HG02623 (cell line): ENCODE data around the gene AK6.
"Not testable (repeated sequence)": the region's sequence is repeated elsewhere in the genome, so short reads cannot be mapped to it uniquely, and the experiment has no call there.

Source experiments
- ATAC-seq: cut with Tn5 transposase; IDR thresholded peaks from one replicate; pipeline ENCODE4 v1.9.1; 2021; ENCODE audit warnings: moderate library complexity; ENCODE audit not compliant: unreplicated experiment

The AK6 gene

DNA sequence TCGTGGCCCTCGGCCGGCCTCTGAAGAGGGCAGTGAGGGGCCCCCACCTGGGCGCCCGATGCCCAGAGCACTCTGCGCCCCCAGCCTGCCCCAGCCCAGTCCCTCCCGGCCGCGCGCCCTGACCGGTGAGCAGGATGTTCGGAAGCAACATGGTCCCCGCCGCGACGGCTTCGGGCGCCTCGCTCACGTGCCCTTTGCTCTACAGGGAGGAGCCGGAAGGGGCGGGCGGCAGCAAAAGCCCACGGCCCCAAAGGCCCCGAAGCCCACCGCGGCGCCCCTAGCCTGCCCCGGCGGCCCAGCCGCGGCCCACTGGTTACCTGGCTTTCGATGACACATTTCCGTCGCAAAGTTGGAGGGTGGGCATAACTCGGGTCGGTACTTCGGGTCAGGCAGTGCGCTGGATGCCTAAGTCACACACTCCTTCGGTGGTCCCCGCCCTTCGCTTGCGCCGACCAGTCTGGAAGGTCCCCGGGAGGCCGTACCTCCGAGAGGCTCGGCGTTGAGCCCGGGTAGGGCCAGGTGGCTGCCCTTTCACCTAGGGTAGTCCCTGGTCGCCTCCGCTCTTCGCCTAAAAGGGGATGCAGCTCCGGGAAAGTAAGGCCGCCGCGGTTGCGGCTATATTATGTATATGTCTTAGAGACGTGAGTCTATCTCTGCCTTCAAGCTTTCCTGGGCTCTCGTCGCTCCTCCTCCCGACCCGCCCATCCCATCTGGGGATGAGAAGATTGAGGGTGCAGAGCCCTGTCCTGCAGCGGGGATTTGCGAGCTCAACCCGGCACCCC, at the start of gene AK6, which contains the start of the genes RAD17 and TAF9:
Gene AK6, minus strand, starts transcription at position 181 of the 782 bp plus-strand sequence. Its CDS starts 30 bp downstream, at position 151.
Gene RAD17, plus strand, starts transcription at position 479 of the 782 bp plus-strand sequence. CDS start 2,391 bp downstream, outside the sequence.
Gene TAF9, minus strand, starts transcription at position 181 of the 782 bp plus-strand sequence. CDS start 3,783 bp downstream, outside the sequence.
- ATAC-seq: peak; percentile 91

DNA sequence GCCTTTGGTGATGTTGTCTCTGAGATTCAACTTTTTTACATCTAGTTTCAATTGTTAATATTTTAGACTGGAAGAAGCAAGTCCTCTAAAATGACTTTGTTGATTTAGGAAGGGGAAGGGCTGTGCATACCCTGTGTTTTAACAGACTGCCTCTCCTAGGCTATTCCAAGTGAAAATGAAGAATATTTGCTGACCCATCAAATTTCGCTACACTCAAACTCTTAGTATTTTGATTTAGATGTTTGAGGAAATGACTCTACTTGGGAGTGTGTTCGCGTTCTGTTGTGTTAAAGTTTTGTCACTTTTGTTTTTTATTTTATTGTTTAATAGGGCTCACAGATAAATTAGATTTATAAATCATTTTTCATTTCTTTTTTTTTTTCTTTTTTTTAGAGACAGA, 49.2 kb upstream of the AK6 start:
- ATAC-seq: no peak

DNA sequence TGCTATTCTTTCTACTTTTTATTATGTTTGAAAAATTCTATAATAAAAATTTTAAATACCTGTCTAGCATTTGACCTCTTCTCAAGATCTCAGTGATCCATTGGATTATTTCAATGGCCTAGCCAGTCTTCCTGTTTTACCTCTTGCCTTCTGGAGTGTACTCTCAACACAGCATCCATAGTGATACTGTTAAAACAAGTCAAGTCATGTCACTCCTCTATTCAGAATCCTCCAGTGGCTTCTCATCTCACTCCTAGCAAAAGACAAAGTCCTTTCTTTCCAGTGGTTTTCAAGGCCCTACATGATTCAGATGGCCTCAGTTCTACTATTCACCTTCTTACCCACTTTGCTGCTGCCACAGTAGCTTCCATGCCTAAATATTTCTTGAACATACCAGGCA, 47.4 kb upstream of the AK6 start:
- ATAC-seq: no peak

DNA sequence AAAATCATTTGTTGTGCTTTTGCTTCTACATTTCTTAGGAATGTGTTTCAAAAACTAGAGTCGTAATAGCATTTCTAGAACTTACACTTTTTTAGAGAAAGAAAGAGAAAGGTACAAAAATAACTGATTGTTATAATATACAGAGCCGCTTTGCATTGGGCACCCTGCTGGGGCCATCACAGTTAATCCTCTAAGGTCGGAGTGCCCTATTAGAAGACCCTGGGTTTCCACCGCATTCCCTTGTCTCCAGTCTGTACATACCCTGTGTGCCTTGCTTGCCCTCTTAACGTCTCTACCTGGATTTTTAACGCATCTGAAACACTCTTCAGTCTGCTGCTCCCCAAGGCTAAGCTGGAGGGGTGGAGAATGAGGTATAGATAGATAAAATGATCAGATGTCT, 46.9 kb upstream of the AK6 start:
- no peak for ATAC-seq

DNA sequence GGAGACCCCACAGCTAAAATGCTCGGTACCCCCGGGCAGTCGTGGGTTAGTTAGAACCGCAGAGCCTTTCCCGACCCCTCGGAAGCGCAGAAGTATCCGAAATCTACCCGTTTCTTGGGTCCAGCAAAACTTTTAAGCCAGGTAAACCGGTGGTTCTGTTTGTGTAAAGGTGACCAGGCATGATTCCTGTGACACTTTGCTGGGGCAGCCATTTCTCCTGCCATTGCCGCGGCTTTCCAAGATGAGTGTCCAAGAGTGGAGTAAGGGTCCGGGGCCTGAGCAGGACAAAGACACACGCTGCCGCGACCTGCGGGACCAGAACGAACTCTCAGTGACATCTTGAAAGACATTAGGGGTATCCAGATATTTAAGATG, 46.3 kb upstream of the AK6 start:
- no peak for ATAC-seq

DNA sequence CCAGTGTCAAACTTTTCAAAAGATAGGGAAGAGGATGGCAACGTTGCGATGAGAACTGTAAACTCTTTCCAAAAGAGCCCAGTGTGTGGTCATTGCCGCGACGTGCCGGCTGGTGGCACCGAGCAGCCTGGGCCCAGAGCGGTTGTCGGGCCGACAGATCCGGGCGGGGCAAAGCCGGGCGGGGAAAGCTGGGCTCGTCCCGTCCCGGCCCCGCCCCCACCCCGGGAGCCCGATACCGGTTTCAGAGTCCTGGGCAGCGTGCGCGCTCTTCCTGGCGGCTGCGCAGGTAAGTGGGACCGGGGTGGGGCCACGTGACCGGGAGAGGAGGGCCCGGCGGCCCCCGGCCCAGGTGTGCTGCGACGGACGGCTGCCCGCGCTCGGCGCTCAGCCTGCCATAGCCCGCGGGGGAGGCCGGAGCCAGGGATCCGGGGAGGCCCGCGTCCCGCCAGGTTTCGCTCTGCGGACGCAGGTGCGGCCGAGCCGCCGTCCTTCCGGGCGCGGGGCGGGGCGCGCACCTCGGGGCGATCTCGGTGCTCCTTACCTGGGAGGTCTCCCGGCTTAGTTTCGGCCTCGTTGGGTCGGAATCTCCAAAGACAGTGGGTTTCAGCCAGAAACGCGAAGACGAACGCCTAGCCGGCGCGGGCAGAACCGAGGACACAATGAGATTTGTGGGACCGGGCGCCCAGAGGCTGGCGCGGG, 45.7 kb upstream of the AK6 start, which contains the start of gene MARVELD2:
Gene MARVELD2, plus strand, starts transcription at position 232 of the 699 bp plus-strand sequence. CDS start 4,270 bp downstream, outside the sequence.
- ATAC-seq: peak; percentile 71

DNA sequence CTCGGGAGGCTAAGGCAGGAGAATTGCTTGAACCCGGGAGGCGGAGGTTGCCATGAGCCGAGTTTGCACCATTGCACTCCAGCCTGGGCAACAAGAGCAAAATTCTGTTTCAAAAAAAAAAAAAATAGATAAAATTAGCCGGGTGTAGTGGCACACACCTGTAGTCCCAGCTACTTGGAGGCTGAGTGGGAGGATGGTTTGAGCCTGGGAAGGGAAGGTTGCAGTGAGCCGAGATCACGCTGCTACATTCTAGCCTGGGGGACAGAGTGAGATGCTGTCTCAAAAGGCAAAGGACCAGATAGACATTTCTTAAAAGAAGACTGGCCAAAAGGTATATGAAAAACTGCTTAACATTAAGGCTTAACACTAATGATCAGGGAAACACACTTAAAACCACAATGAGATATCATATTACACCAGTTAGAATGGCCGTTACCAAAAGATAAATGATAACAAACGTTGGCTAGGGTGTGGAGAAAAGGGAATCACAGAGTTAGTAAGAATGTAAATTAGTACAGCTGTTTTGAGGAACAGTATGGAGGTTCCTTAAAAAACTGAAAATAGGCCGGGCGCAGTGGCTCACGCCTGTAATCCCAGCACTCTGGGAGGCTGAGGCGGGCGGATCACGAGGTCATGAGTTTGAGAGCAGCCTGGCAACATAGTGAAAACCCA, 35.5 kb upstream of the AK6 start:
- ATAC-seq: no peak

DNA sequence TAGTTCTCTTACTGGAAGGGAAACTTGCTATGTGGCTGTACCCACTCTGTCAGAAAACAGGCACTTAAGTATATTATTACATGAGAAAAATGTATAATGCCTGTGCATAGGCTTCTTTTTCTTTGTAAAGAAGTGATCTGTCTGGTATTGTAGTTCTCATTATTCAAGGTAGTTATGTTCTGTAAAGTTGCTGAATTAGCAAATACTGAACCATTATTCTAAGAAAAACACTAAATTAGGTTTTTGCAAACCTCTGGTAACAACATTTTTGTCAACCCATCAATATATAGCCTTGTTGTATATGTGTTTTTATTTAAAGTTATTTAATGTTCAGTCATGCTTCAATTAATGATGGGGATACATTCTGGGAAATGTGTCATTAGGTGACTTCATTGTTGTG, 9.1 kb upstream of the AK6 start:
- no peak for ATAC-seq

DNA sequence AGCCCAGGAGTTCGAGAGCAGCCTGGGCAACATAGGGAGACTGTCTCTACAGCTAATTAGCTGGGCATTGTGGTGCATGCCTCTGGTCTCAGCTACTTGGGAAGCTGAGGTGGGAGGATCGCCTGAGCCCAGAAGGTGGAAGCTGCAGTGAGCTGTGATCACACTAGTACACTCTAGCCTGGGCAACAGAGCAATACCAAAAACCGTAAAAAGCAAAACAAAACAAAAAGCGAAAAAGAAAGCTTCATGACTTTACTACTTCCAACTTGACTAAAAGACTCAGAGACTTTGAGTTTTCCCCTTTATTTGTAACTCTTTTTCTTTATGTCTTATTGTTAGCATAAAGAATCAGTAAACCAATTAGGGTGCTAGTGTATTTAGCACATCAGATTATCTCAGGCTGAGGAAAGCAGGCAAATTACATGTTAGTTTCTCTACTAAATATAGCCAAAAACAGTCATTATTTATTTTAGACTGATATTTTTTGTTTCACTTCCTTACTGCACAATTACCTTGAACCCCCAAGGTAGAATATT, 5.7 kb upstream of the AK6 start:
- peak; percentile 70 for ATAC-seq

DNA sequence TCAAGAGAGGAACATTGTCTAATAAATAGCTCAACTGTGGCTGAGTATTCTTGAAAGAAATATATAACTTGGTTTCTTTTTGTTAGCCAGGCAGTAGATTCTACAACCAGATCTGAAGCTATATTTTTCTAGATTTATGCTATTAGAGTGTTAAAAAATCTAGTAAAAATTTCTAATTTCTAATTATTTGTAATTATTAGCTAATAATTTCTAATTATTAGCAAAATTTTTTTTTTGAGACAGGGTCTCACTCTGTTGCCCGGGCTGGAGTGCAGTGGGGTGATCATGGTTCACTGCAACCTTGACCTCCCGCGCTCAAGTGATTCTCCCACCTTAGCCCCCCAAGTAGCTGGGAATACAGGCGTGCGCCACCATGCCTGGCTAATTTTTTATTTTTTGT, 3.1 kb upstream of the AK6 start:
- no peak for ATAC-seq

DNA sequence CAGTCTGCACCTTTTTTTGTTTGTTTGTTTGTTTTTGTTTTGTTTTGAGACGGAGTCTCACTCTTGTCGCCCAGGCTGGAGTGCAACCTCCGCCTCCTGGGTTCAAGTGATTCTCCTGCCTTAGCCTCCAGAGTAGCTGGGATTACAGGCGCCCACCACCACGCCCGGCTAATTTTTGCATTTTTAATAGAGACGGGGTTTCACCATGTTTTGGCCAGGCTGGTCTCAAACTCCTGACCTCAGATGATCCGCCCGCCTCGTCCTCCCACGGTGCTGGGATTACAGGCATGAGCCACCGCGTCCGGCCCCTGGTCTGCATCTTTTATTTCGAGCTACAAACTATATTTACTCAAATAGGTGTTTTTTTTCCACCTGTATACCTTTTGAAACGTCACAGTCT, 1.0 kb upstream of the AK6 start:
- not testable (repeated sequence) for ATAC-seq

DNA sequence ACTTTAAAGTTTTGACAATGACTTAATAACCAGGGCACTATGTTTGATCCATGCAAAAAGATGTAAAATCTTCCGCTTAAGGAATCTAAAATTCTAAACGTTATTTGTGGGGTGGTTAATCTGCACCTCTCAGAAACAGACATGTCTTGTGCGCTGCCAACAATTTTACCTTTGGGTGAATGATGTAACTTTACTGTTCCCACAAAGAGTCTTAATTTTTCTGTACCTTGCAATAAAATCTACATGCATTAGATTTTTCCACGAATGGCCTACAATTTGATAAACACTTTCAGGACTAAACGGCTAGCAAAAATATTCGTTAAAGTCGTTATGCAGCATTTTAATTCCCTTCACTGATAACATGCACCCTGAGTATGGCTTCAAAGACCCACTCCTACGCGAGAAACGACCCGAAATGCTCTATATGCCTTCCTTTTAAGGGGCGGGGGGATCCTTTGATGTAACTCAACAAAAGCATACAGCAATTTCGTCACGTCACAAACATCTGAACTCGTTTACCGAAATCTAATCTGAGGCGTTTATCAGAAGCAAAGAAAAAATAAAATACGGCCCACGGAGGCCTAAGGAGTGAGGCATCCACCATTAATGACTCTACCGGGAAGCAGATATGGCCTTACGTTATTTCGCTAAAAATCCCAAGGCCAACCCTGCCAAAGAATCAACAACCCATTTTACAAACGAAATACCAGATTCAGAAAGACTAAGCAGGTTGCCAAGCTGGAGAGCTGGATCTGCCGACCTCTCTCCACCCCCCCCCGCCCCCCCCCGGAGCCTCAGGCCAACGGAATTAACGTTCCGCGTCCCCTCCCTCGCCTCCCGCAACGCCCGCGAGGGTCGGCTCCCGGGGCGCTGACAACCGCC, 621 bp downstream of the AK6 start:
- ATAC-seq: no peak

DNA sequence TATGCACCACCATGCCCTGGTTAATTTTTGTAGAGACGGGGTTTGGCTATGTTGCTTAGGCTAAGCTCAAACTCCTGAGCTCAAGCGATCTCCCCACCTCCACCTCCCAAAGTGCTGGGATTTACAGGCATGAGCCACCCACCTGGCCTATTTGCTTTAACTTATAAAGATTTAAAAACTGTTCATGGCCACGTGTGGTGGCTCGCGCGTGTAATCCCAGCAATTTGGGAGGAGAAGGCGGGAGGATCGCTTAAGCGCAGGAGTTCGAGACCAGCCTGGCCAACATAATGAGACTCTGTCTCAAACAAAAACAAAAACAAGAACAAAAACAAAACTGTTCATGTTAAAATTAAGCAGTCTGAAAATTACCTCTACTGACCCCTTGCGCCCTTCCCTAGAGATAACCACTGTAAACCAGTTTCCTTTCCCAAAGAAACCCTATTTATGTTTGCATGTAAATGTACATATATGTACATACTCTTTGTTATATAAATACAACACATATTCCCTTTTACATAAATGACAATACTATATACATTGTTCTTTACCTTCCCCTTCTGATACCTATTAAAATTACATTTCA, 1.5 kb downstream of the AK6 start:
- ATAC-seq: no peak

DNA sequence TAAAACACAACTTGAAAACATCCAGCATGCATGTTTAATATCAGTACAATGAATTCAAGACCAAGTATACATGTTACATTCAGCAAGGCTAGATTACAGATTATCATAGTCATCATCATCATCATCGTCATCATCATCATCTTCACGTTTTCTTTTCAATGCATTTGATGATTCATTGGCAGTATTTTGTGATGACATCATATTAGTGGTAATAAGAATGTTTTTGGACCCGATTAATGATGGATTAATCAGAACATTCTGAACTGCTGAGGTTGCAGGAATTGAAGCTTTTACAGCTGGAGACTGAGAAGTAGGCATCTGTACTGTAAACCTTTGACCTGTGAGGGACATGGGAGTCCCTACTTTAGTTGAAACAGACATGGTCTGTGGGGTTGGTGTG, 4.5 kb downstream of the AK6 start:
- no peak for ATAC-seq

DNA sequence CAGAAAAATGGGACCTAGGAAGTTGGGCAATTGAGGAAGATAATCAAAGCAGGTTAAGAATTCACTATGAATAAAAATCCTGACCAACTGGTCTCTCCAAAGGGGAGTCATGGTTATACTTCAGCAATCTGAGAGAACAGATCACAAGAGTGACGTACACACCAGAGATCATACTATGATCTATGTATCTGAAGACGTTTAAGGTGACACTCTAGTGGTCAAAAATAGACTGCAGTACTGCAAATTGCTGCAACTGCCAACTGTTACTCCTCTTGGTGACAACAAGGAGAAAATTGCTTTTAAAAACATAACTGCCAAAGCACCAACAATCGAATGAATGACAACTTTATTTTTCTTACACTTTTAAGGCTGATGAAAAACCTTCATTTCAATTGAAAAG, 4.9 kb downstream of the AK6 start:
- ATAC-seq: no peak

DNA sequence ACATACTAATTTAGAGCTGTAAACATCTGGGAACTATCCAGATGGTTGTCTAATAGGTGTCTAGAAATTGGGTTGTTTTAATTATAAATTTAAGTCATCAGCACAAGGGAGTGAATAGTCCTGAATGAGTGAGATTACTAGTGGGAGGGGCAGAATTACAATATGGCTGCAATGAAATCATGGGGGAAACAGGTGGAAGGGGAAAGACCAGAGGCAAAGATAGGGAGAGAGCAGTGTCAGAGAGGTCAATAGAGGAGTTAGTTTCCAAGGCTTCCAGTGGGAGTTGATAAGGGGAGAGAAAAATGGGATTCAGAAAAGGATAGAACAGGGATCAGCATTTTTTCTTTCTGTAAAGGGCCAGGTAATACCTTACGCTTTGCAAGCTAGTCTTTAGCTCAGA, 8.9 kb downstream of the AK6 start:
- ATAC-seq: no peak

DNA sequence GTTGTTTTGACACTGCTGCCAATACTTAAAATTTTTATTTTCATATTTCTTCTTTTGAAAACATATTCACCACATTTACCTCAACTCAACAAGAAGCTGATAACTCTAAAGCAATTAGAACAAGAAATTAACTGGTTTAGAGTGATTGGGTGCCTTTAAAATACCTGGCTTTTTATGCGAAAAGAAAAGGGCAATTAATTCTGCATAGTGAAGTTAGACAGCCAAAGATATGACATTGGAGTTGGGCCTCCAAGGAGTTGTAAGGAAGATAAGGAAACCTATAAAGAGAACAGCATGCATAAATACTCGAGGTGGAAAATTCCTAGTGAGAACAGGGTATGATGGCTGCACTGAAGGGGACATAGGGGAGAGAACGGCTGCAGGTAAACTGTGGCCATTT, 9.6 kb downstream of the AK6 start:
- ATAC-seq: no peak

DNA sequence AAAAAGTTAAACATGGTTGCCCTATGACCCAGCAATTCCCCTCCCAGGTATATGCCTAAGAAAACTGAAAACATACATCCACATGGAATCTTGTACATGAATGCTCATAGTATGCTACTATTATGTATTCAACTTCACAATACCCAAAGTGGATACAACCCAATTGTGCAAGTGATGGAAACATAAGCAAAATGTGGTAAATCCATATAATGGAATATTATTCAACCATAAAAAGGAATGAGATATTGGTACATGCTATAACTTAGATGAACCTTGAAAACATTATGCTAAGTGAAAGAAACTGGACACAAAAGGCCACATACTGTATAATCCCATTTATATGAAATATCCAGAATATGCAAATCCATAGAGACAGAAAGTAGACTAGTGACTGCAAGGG, 18.7 kb downstream of the AK6 start:
- no peak for ATAC-seq

DNA sequence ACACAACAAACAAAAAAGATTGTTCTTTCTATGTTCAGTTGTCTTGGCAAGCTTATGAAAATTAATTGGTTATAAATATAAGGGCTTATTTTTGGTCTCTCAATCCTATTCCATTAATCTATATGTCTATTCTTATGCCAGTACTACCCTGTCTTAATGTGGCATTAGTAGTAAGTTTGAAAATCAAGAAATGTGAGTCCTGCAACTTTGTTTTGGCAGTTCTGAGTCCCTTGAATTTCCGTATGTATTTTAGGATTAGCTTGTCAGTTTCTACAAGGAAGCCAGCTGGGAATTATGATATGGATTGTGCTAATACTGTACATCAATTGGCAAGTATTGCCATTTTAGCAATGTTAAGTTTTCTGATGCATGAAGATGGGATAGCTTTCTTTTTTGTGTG, 26.2 kb downstream of the AK6 start:
- ATAC-seq: no peak
